Measurements from ENCODE around the gene IL4R. TPM values are rescaled to one million over a fixed set of nuclear protein-coding genes. Genes with fewer than 3 reads are reported as not detected.
"Not testable (repeated sequence)": the region's sequence is repeated elsewhere in the genome, so short reads cannot be mapped to it uniquely, and the experiment has no call there.

IL4R gene
- total RNA-seq, 1 donor from 2014 or later, result 434 TPM

GRCh38 chr16:27274424-27274874 is 39.3 kb upstream of the IL4R start:
- DNase-seq (ENCODE audit: low spot score); H3K27me3 Mint-ChIP-seq (ENCODE audit: low read depth); H3K9me3 Mint-ChIP-seq: not testable (repeated sequence)
- Mint-ChIP-seq H3K36me3 (ENCODE audit: low read depth) (peaks cover 30% of the 10 kb centered on the region), H3K4me1 (ENCODE audit: low read depth) (peaks cover 63% of the 10 kb centered on the region), H3K27ac (peak overlapping the region; percentile 98), H3K4me3 (ENCODE audit: low read depth) (peak overlapping the region; percentile 51)
- intact Hi-C loops (cut with micrococcal nuclease), result loop anchor here (1.0 to 2.0 kb wide), 8 partner anchors 9 to 92 kb away; no protein-coding TSS in a partner anchor

- H3K4me3 Mint-ChIP-seq (ENCODE audit: low read depth), result no peak overlapping the region
- H3K9me3 Mint-ChIP-seq, result peaks cover 8% of the 10 kb centered on the region
- peaks cover 22% of the 10 kb centered on the region for H3K36me3 Mint-ChIP-seq (ENCODE audit: low read depth)
- DNase-seq (ENCODE audit: low spot score), result no peak
- intact Hi-C loops (cut with micrococcal nuclease), result loop anchor here (2.0 kb wide), 3 partner anchors 13 to 91 kb away; no protein-coding TSS in a partner anchor
- peaks cover 53% of the 10 kb centered on the region for H3K4me1 Mint-ChIP-seq (ENCODE audit: low read depth)
- no peaks in the 10 kb centered on the region for H3K27me3 Mint-ChIP-seq (ENCODE audit: low read depth)
- H3K27ac Mint-ChIP-seq, result peak overlapping the region; percentile 73
These were observed 38.4 kb upstream of the IL4R start for GRCh38 chr16:27275394-27275793.

DNA sequence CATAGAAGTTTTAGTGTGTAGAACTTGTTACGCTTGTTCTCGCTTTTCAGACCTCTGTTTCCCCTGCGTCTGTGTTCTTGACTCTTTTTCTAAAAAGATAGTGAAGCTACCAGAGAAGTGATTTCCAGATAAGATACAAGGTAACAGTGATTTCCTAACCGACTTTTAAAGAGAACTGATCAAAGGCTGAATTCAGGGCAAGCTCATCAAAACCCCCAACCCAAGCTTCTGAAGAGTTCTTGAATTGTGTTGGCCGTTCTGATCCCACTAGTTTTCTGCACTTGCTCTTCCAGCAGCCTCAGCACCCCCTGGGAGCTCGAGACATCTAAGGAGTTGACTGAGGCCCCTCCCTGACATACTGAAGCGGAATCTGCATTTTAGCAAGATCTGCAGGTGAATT is 32.5 kb upstream of the IL4R start:
- intact Hi-C loops (cut with micrococcal nuclease), result loop anchor here (1.0 kb wide), 1 partner anchor 46 kb away; no protein-coding TSS in a partner anchor
- no peaks in the 10 kb centered on the region for H3K27me3 Mint-ChIP-seq (ENCODE audit: low read depth)
- peak overlapping the region; percentile 87 for H3K4me3 Mint-ChIP-seq (ENCODE audit: low read depth)
- H3K4me1 Mint-ChIP-seq (ENCODE audit: low read depth), result peaks cover 54% of the 10 kb centered on the region
- peaks cover 8% of the 10 kb centered on the region for H3K9me3 Mint-ChIP-seq
- peaks cover 52% of the 10 kb centered on the region for H3K36me3 Mint-ChIP-seq (ENCODE audit: low read depth)
- DNase-seq (ENCODE audit: low spot score), result no peak
- H3K27ac Mint-ChIP-seq, result peak overlapping the region; percentile 93

- Mint-ChIP-seq H3K27ac (peak overlapping the region; percentile 93), H3K4me3 (ENCODE audit: low read depth) (peak overlapping the region; percentile 45), H3K36me3 (ENCODE audit: low read depth) (peaks cover 75% of the 10 kb centered on the region), H3K9me3 (peaks cover 8% of the 10 kb centered on the region), H3K27me3 (ENCODE audit: low read depth) (no peaks in the 10 kb centered on the region), H3K4me1 (ENCODE audit: low read depth) (peaks cover 73% of the 10 kb centered on the region)
- intact Hi-C loops (cut with micrococcal nuclease), result loop anchor here (1.0 kb wide), 1 partner anchor 11 kb away; no protein-coding TSS in a partner anchor
- no peak for DNase-seq (ENCODE audit: low spot score)
These were observed 28.7 kb upstream of the IL4R start for GRCh38 chr16:27284865-27285675.

DNA sequence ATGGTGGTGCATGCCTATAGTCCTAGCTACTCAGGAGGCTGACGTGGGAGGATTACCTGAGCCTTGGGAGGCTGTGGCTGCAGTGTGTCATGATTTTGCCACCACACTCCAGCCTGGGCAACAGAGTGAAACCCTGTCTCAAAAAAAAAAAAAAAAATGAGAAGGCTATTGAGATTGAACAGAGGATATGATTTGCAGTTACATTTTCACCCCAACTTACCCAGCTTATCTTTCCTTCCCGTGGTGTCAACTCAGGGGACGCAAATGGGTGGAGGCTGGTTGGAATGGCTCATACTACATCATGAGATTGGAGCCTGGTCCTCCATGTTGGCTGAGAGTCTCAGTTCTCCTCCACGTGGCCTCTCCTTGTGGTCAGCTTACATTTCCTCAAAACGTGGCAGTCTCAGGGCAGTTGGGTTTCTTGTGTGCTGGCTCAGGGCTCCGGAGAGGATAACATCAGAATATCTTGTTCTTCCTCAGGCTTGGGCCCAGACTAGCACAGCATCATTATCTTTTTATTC is 28.0 kb upstream of the IL4R start:
- H3K4me3 Mint-ChIP-seq (ENCODE audit: low read depth), result peak overlapping the region; percentile 45
- H3K27me3 Mint-ChIP-seq (ENCODE audit: low read depth), result no peaks in the 10 kb centered on the region
- DNase-seq (ENCODE audit: low spot score), result no peak
- peaks cover 81% of the 10 kb centered on the region for H3K36me3 Mint-ChIP-seq (ENCODE audit: low read depth)
- H3K27ac Mint-ChIP-seq, result peak overlapping the region; percentile 93
- H3K4me1 Mint-ChIP-seq (ENCODE audit: low read depth), result peaks cover 79% of the 10 kb centered on the region
- intact Hi-C loops (cut with micrococcal nuclease), result loop anchor here (1.0 kb wide), 1 partner anchor 11 kb away; no protein-coding TSS in a partner anchor
- peaks cover 8% of the 10 kb centered on the region for H3K9me3 Mint-ChIP-seq

DNA sequence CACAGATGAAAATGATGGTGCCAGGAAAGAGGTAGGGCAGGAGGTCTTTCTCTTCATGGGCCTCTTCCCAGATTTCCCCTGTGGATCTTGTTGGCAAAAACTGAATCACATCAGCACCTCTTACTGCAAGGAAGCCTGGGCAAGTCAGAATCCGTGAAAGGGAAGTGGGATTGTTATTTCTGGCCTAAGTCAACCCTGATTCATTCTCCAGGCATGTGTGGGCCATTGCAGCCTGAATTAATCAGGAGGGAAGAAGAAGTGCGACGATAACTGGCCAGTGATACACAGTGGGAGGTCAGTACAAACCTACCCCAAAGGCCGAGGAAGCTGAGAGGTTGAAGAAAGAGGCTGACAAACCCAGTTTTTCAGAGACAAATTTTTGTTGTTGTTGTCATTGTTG is 27.3 kb upstream of the IL4R start:
- intact Hi-C loops (cut with micrococcal nuclease), result no loop called here
- H3K4me3 Mint-ChIP-seq (ENCODE audit: low read depth), result no peak overlapping the region
- H3K27me3 Mint-ChIP-seq (ENCODE audit: low read depth), result no peaks in the 10 kb centered on the region
- H3K27ac Mint-ChIP-seq, result peak overlapping the region; percentile 93
- no peak for DNase-seq (ENCODE audit: low spot score)
- H3K9me3 Mint-ChIP-seq, result peaks cover 5% of the 10 kb centered on the region
- H3K4me1 Mint-ChIP-seq (ENCODE audit: low read depth), result peaks cover 79% of the 10 kb centered on the region
- H3K36me3 Mint-ChIP-seq (ENCODE audit: low read depth), result peaks cover 79% of the 10 kb centered on the region

DNA sequence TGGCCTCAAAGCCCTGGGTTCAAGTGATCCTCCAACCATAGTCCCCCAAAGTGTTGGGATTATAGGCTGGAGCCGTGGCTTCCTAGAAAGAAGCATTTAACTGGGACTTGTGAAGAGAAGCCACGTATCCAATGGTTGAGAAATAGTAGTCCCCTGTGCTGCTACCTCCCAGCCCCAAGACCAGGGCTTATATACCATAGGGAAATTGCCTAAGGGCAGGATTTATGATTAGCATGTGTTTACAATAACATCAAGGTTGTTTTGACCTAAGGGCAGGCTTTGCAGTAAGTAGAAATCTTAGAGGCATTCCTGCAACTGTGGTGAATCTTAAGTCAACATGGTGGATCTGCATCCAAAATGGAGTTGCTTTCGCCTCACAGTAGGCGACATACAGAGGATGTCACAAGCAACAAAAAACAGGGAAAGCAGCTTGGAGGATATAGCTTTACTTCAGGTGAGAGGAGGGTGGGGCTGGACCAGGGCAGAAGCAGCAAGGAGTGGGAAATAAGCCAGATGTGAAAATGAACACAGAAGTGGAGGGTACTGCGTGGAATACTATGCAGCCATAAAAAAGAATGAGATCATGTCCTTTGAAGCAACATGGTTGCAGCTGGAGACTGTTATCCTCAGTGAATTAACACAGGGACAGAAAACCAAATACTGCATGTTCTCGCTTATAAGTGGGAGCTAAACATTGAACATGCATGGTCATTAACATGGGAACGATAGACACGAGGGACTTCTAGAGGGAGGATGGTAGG is 26.5 kb upstream of the IL4R start:
- H3K27ac Mint-ChIP-seq, result peak overlapping the region; percentile 42
- H3K27me3 Mint-ChIP-seq (ENCODE audit: low read depth), result no peaks in the 10 kb centered on the region
- peaks cover 80% of the 10 kb centered on the region for H3K36me3 Mint-ChIP-seq (ENCODE audit: low read depth)
- intact Hi-C loops (cut with micrococcal nuclease), result no loop called here
- peaks cover 5% of the 10 kb centered on the region for H3K9me3 Mint-ChIP-seq
- peaks cover 79% of the 10 kb centered on the region for H3K4me1 Mint-ChIP-seq (ENCODE audit: low read depth)
- H3K4me3 Mint-ChIP-seq (ENCODE audit: low read depth), result no peak overlapping the region
- no peak for DNase-seq (ENCODE audit: low spot score)

- Mint-ChIP-seq H3K27ac (peak overlapping the region; percentile 53), H3K36me3 (ENCODE audit: low read depth) (peaks cover 78% of the 10 kb centered on the region), H3K4me1 (ENCODE audit: low read depth) (peaks cover 78% of the 10 kb centered on the region), H3K27me3 (ENCODE audit: low read depth) (no peaks in the 10 kb centered on the region), H3K4me3 (ENCODE audit: low read depth) (peak overlapping the region; percentile 13), H3K9me3 (peaks cover 5% of the 10 kb centered on the region)
- intact Hi-C loops (cut with micrococcal nuclease), result loop anchor here (2.0 kb wide), 1 partner anchor 13 kb away; no protein-coding TSS in a partner anchor
- DNase-seq (ENCODE audit: low spot score), result no peak
These were observed 25.9 kb upstream of the IL4R start for GRCh38 chr16:27287887-27288286.

GRCh38 chr16:27288313-27288712 is 25.5 kb upstream of the IL4R start:
- Mint-ChIP-seq H3K36me3 (ENCODE audit: low read depth) (peaks cover 74% of the 10 kb centered on the region), H3K4me1 (ENCODE audit: low read depth) (peaks cover 79% of the 10 kb centered on the region), H3K27ac (peak overlapping the region; percentile 61)
- not testable (repeated sequence) for H3K9me3 Mint-ChIP-seq; DNase-seq (ENCODE audit: low spot score); H3K4me3 Mint-ChIP-seq (ENCODE audit: low read depth); H3K27me3 Mint-ChIP-seq (ENCODE audit: low read depth)
- intact Hi-C loops (cut with micrococcal nuclease), result loop anchor here (2.0 kb wide), 1 partner anchor 14 kb away; no protein-coding TSS in a partner anchor

DNA sequence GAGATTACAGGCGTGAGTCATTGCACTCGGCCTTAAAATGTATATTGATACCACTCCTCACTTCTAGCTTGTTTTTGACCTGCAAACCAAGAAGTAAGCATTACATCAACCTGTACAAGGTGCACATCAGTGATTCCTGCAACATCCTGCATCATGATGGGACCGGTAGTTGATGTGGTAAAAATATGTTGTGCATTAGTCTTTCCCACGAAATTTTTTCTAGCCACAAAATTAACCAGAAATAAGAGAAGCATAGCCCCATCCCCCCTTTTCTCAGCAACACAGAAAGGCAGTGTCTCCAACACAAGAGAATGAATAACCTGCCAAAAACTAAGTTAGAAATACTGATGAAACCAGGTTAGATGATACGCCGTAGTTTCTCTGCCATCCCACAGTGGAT is 24.1 kb upstream of the IL4R start:
- H3K9me3 Mint-ChIP-seq, result peaks cover 5% of the 10 kb centered on the region
- intact Hi-C loops (cut with micrococcal nuclease), result loop anchor here (2.0 kb wide), 1 partner anchor 15 kb away; no protein-coding TSS in a partner anchor
- no peaks in the 10 kb centered on the region for H3K27me3 Mint-ChIP-seq (ENCODE audit: low read depth)
- peak overlapping the region; percentile 81 for H3K27ac Mint-ChIP-seq
- peak overlapping the region; percentile 2 for H3K4me3 Mint-ChIP-seq (ENCODE audit: low read depth)
- DNase-seq (ENCODE audit: low spot score), result no peak
- H3K4me1 Mint-ChIP-seq (ENCODE audit: low read depth), result peaks cover 67% of the 10 kb centered on the region
- peaks cover 62% of the 10 kb centered on the region for H3K36me3 Mint-ChIP-seq (ENCODE audit: low read depth)

- peaks cover 53% of the 10 kb centered on the region for H3K36me3 Mint-ChIP-seq (ENCODE audit: low read depth)
- peak overlapping the region; percentile 81 for H3K27ac Mint-ChIP-seq
- intact Hi-C loops (cut with micrococcal nuclease), result no loop called here
- H3K27me3 Mint-ChIP-seq (ENCODE audit: low read depth), result no peaks in the 10 kb centered on the region
- H3K9me3 Mint-ChIP-seq, result peaks cover 5% of the 10 kb centered on the region
- no peak for DNase-seq (ENCODE audit: low spot score)
- peaks cover 67% of the 10 kb centered on the region for H3K4me1 Mint-ChIP-seq (ENCODE audit: low read depth)
- H3K4me3 Mint-ChIP-seq (ENCODE audit: low read depth), result no peak overlapping the region
These were observed 23.2 kb upstream of the IL4R start for GRCh38 chr16:27290562-27290961.

DNA sequence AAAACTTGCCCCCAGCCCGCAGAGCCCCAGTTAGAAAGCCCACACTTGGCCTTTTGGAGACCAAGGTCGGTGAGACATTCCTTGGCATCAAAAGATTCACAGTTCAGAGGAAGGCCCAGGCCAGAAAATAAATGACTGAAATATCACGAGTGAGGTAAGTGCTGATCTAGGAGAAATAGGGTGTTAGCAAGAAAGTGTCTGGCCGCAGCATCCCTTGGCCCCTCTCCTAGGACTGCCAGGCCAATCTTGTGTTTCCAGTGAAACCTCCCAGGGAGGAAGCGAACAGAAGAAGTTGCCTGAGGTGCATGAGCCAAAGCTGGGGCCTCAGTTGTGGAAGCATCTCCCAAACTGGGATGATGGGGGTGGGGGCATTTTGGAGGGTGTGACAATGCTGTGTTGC is 22.7 kb upstream of the IL4R start:
- peaks cover 5% of the 10 kb centered on the region for H3K9me3 Mint-ChIP-seq
- no peak overlapping the region for H3K4me3 Mint-ChIP-seq (ENCODE audit: low read depth)
- H3K4me1 Mint-ChIP-seq (ENCODE audit: low read depth), result peaks cover 68% of the 10 kb centered on the region
- H3K36me3 Mint-ChIP-seq (ENCODE audit: low read depth), result peaks cover 48% of the 10 kb centered on the region
- intact Hi-C loops (cut with micrococcal nuclease), result no loop called here
- peak overlapping the region; percentile 81 for H3K27ac Mint-ChIP-seq
- H3K27me3 Mint-ChIP-seq (ENCODE audit: low read depth), result no peaks in the 10 kb centered on the region
- no peak for DNase-seq (ENCODE audit: low spot score)

Data from activated T-helper 2 cell treated with anti-CD3 and anti-CD28 coated beads, Interferon-gamma antibody, Interleukin-2, Interleukin-4, amounts not matched to agents 10 μg/mL and 5 μg/mL and 100 μg/mL, durations not matched to agents 14 hours and 24 hours and 36 hours (primary cell).